22Rv1 (cell line): ENCODE measurements around the gene CD1C.
"Not testable (repeated sequence)": the region's sequence is repeated elsewhere in the genome, so short reads cannot be mapped to it uniquely, and the experiment has no call there.

Source experiments
- H3K27ac ChIP-seq: fragments of 450-650 bp; 2 replicates; pipeline ENCODE4 v1.5.1; 2017
- CTCF ChIP-seq: fragments of 450-650 bp; IDR thresholded peaks from 2 replicates; pipeline ENCODE4 v1.5.1; 2017; ENCODE audit warnings: mild to moderate bottlenecking
- ZFX ChIP-seq: fragments of 450-650 bp; IDR thresholded peaks from 2 replicates; pipeline ENCODE4 v1.6.1; 2017; ENCODE audit warnings: antibody characterized with exemption, borderline replicate concordance

CD1C gene

GRCh38 chr1:158289811-158290210, at the start of gene CD1C:
Gene CD1C, plus strand, starts transcription at chr1:158289923. Its CDS starts 142 bp downstream, at chr1:158290065.
- H3K27ac ChIP-seq = no peak within 1 kb of the TSS
- TF ChIP-seq ZFX (no peak), CTCF (no peak)

- no peak overlapping the region for H3K27ac ChIP-seq
- TF ChIP-seq ZFX (no peak), CTCF (peak; percentile 15; the same call in 1 of the 2 replicates)
Measured at GRCh38 chr1:158246650-158247049, 43.1 kb upstream of the CD1C start.

- TF ChIP-seq ZFX (no peak), CTCF (no peak)
- no peak overlapping the region for H3K27ac ChIP-seq
Measured at GRCh38 chr1:158248118-158248517, 41.6 kb upstream of the CD1C start.

DNA sequence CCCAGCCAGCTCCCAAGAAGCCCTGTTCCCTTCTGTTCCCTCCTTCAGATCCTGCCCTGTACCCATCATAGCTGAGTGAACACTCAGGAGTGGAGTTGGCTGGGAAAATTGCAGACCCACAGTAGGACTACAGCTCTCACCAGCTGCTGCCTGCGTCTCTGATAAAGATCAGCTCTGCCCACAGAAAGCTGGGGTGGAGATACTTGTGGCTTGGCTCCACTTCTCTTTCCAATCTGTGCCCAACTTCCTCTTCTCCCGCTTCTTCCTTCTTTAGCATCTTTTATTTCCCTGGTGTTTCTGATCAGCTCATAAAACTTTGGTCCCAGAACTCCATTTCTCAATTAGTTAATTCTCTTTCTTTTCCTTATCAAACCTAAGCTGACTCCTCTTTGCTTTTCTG, 41.0 kb upstream of the CD1C start:
- H3K27ac ChIP-seq = no peak overlapping the region
- no peak for TF ChIP-seq CTCF
- no peak for TF ChIP-seq ZFX

GRCh38 chr1:158249646-158250045, 40.1 kb upstream of the CD1C start:
- TF ChIP-seq ZFX (no peak), CTCF (no peak)
- no peak overlapping the region for H3K27ac ChIP-seq

DNA sequence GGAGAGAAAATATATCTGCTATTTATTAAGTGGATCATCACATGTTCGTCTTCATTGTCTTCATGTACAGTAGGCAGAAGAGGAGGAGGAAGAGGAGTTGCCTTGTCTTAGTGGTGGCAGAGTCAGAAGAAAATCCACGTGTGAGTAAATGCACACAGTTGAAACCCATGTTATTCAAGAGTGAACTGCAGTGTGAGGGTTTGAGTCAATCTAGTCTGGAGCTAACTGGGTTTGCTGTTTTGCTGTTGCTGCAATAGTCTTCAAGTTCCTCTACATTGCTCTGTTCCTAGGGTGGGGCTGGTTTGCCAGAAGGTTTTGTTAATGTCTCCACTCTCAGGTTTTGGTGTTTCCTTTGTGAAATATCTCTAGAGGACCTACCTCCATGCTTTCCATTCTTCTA, 38.6 kb upstream of the CD1C start:
- TF ChIP-seq CTCF = no peak
- no peak for TF ChIP-seq ZFX
- no peak overlapping the region for H3K27ac ChIP-seq

- TF ChIP-seq ZFX (no peak), CTCF (no peak)
Measured at GRCh38 chr1:158255656-158256055, 34.1 kb upstream of the CD1C start.

DNA sequence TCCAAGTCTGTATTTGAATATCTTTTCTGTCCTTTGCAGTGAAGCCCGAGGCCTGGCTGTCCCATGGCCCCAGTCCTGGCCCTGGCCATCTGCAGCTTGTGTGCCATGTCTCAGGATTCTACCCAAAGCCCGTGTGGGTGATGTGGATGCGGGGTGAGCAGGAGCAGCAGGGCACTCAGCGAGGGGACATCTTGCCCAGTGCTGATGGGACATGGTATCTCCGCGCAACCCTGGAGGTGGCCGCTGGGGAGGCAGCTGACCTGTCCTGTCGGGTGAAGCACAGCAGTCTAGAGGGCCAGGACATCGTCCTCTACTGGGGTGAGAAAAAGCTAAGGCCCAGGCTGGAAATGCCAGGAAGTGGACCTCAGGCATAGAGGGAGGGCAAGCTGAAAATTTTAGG, 33.0 kb upstream of the CD1C start:
- not testable (repeated sequence) for H3K27ac ChIP-seq

More at GRCh38 chr1:158255656-158256055, 34.1 kb upstream of the CD1C start:
- H3K27ac ChIP-seq = no peak overlapping the region
